Fibroblast of gingiva (primary cell): ENCODE data around the gene FXYD7.

Experiments used
- DNase-seq: peaks from one replicate; pipeline ENCODE4 v3.0.0-alpha.2; 2011; ENCODE audit warnings: low read depth

The FXYD7 gene

GRCh38 chr19:35110974-35111373 lies 32.1 kb upstream of the FXYD7 start:
- DNase-seq = no peak

GRCh38 chr19:35112995-35113688 lies 29.9 kb upstream of the FXYD7 start:
- no peak for DNase-seq

GRCh38 chr19:35114353-35115176 lies 28.5 kb upstream of the FXYD7 start:
- peak; percentile 38 for DNase-seq

- no peak for DNase-seq
Observed at GRCh38 chr19:35115177-35115951, 27.7 kb upstream of the FXYD7 start, which contains the start of gene FXYD3. FXYD3 (plus strand) TSS chr19:35115823; CDS start chr19:35119377, 3,554 bp downstream.

GRCh38 chr19:35116072-35116801 lies 26.8 kb upstream of the FXYD7 start:
- no peak for DNase-seq

- DNase-seq = no peak
Observed at GRCh38 chr19:35117116-35117515, 25.9 kb upstream of the FXYD7 start.

- DNase-seq = no peak
Observed at GRCh38 chr19:35117799-35118198, 25.3 kb upstream of the FXYD7 start.

GRCh38 chr19:35118268-35119020 lies 24.6 kb upstream of the FXYD7 start:
- no peak for DNase-seq

GRCh38 chr19:35119091-35119490 lies 24.0 kb upstream of the FXYD7 start:
- DNase-seq = no peak

GRCh38 chr19:35119578-35120155 lies 23.4 kb upstream of the FXYD7 start:
- no peak for DNase-seq

- DNase-seq = peak; percentile 92
Observed at GRCh38 chr19:35120492-35120891, 22.6 kb upstream of the FXYD7 start.

GRCh38 chr19:35120898-35121297 lies 22.2 kb upstream of the FXYD7 start:
- DNase-seq = no peak

GRCh38 chr19:35122687-35123551 lies 20.1 kb upstream of the FXYD7 start:
- DNase-seq = peak; percentile 69

- DNase-seq = peak; percentile 88
Observed at GRCh38 chr19:35123573-35123972, 19.5 kb upstream of the FXYD7 start.

- DNase-seq = peak; percentile 92
Observed at GRCh38 chr19:35124098-35125060, 18.7 kb upstream of the FXYD7 start.

GRCh38 chr19:35125270-35125717 lies 17.8 kb upstream of the FXYD7 start:
- no peak for DNase-seq

GRCh38 chr19:35125749-35126623 lies 17.1 kb upstream of the FXYD7 start:
- DNase-seq = no peak

- DNase-seq = no peak
Observed at GRCh38 chr19:35126624-35126959, 16.5 kb upstream of the FXYD7 start.
